22Rv1 (cell line): ENCODE results near the gene SEMA6B.
"Not testable (repeated sequence)": the region's sequence is repeated elsewhere in the genome, so short reads cannot be mapped to it uniquely, and the experiment has no call there.

Source experiments
- CTCF ChIP-seq: fragments of 450-650 bp; IDR thresholded peaks from 2 replicates; pipeline ENCODE4 v1.5.1; 2017; ENCODE audit warnings: mild to moderate bottlenecking
- ZFX ChIP-seq: fragments of 450-650 bp; IDR thresholded peaks from 2 replicates; pipeline ENCODE4 v1.6.1; 2017; ENCODE audit warnings: antibody characterized with exemption, borderline replicate concordance

GRCh38 chr19:4527377-4527776, 32.1 kb downstream of the SEMA6B start:
- TF ChIP-seq CTCF, ZFX: not testable (repeated sequence)
